H9 (cell line): ENCODE data around the gene TMIGD2. TPM values are rescaled to one million over a fixed set of nuclear protein-coding genes. Genes with fewer than 3 reads are reported as not detected.

Experiments used
- DNase-seq: peaks from one replicate; pipeline ENCODE4 v3.0.0-alpha.2; 2017
- H2AFZ ChIP-seq: one replicate; pipeline ENCODE4 v1.6.1; 2013; ENCODE audit warnings: mild to moderate bottlenecking, low read length, control low read depth, moderate library complexity
- H2AK5ac ChIP-seq: 2 replicates; pipeline ENCODE4 v1.6.1; 2013; ENCODE audit warnings: low read length, control low read depth, mixed read lengths; ENCODE audit not compliant: insufficient read length
- H2BK120ac ChIP-seq: one replicate; pipeline ENCODE4 v1.6.1; 2013; ENCODE audit warnings: low read depth, mild to moderate bottlenecking, low read length, control low read depth, inconsistent platforms; ENCODE audit not compliant: poor library complexity, severe bottlenecking
- H2BK12ac ChIP-seq: 2 replicates; pipeline ENCODE4 v1.6.1; 2013; ENCODE audit warnings: low read length, control low read depth, mixed read lengths, low read depth; ENCODE audit not compliant: insufficient read length
- H2BK15ac ChIP-seq: 2 replicates; pipeline ENCODE4 v1.6.1; 2013; ENCODE audit warnings: low read depth, low read length, control low read depth
- H2BK20ac ChIP-seq: one replicate; pipeline ENCODE4 v1.6.1; 2013; ENCODE audit warnings: low read depth, mild to moderate bottlenecking, low read length, control low read depth, inconsistent platforms; ENCODE audit not compliant: poor library complexity, severe bottlenecking
- H2BK5ac ChIP-seq: 2 replicates; pipeline ENCODE4 v1.6.1; 2013; ENCODE audit warnings: low read length, control low read depth, mixed read lengths; ENCODE audit not compliant: insufficient read length
- H3K14ac ChIP-seq: 2 replicates; pipeline ENCODE4 v1.6.1; 2013; ENCODE audit warnings: low read length, control low read depth; ENCODE audit not compliant: insufficient read depth
- H3K18ac ChIP-seq: 2 replicates; pipeline ENCODE4 v1.6.1; 2013; ENCODE audit warnings: low read depth, mild to moderate bottlenecking, mixed read lengths, low read length, control low read depth; ENCODE audit not compliant: insufficient read length
- H3K23ac ChIP-seq: 2 replicates; pipeline ENCODE4 v1.6.1; 2013; ENCODE audit warnings: low read length, control low read depth, mixed read lengths, low read depth; ENCODE audit not compliant: insufficient read length
- H3K23me2 ChIP-seq: 2 replicates; pipeline ENCODE4 v1.6.1; 2013; ENCODE audit warnings: low read depth, mild to moderate bottlenecking, mixed read lengths, low read length, control low read depth; ENCODE audit not compliant: insufficient read length, poor library complexity, severe bottlenecking
- H3K27ac ChIP-seq: 2 replicates; pipeline ENCODE4 v1.5.1; 2013; ENCODE audit warnings: low read length, control low read depth, mixed read lengths, low read depth; ENCODE audit not compliant: insufficient read length
- H3K27me3 ChIP-seq: 2 replicates; pipeline ENCODE4 v1.6.1; 2013; ENCODE audit warnings: low read length, control low read depth, inconsistent platforms; ENCODE audit not compliant: insufficient read depth
- H3K4ac ChIP-seq: 2 replicates; pipeline ENCODE4 v1.6.1; 2013; ENCODE audit warnings: low read depth, mild to moderate bottlenecking, control low read depth, inconsistent platforms, low read length, moderate library complexity
- H3K4me1 ChIP-seq: 2 replicates; pipeline ENCODE4 v1.6.1; 2013; ENCODE audit warnings: low read length, control low read depth, inconsistent platforms; ENCODE audit not compliant: insufficient read depth
- H3K4me2 ChIP-seq: 2 replicates; pipeline ENCODE4 v1.6.1; 2013; ENCODE audit warnings: low read length, control low read depth, mixed read lengths; ENCODE audit not compliant: insufficient read length, insufficient read depth
- H3K56ac ChIP-seq: 2 replicates; pipeline ENCODE4 v1.6.1; 2013; ENCODE audit warnings: low read depth, mild to moderate bottlenecking, mixed read lengths, low read length, control low read depth; ENCODE audit not compliant: insufficient read length
- H3K79me1 ChIP-seq: 2 replicates; pipeline ENCODE4 v1.6.1; 2013; ENCODE audit warnings: low read depth, mild to moderate bottlenecking, moderate library complexity, low read length, control low read depth, inconsistent platforms; ENCODE audit not compliant: insufficient read depth, poor library complexity, severe bottlenecking
- H3K79me2 ChIP-seq: 2 replicates; pipeline ENCODE4 v1.6.1; 2013; ENCODE audit warnings: low read length, control low read depth, inconsistent platforms; ENCODE audit not compliant: insufficient read depth
- H3K9ac ChIP-seq: 2 replicates; pipeline ENCODE4 v1.6.1; 2013; ENCODE audit warnings: low read length, control low read depth, mixed read lengths; ENCODE audit not compliant: insufficient read length; ENCODE audit errors: extremely low read depth
- H3K9me3 ChIP-seq: one replicate; pipeline ENCODE4 v1.6.1; 2013; ENCODE audit warnings: low read depth, low read length, inconsistent platforms; ENCODE audit not compliant: control insufficient read depth
- H3T11ph ChIP-seq: one replicate; pipeline ENCODE4 v1.6.1; 2013; ENCODE audit warnings: mild to moderate bottlenecking, low read length, control low read depth, inconsistent platforms
- H4K20me1 ChIP-seq: one replicate; pipeline ENCODE4 v1.6.1; 2013; ENCODE audit not compliant: control insufficient read depth, insufficient read length, insufficient read depth
- H4K5ac ChIP-seq: 2 replicates; pipeline ENCODE4 v1.6.1; 2013; ENCODE audit warnings: low read depth, mild to moderate bottlenecking, mixed read lengths, low read length, control low read depth; ENCODE audit not compliant: insufficient read length
- H4K8ac ChIP-seq: replicated peaks from 2 replicates; pipeline ENCODE4 v1.6.1; 2013; ENCODE audit warnings: low read length, control low read depth, mixed read lengths, low read depth; ENCODE audit not compliant: insufficient read length
- H4K91ac ChIP-seq: 2 replicates; pipeline ENCODE4 v1.6.1; 2013; ENCODE audit warnings: low read depth, mild to moderate bottlenecking, moderate library complexity, mixed read lengths, low read length, control low read depth; ENCODE audit not compliant: insufficient read length
- H3K27ac Mint-ChIP-seq, 3 experiments: 2 replicates in 2 of 3; 3 replicates in 1 of 3; pipeline ENCODE4 v1.8.0; 2020 to 2021; ENCODE audit warnings: mixed read lengths in 3 of 3, mild to moderate bottlenecking in 1 of 3, moderate library complexity in 1 of 3
- H3K27me3 Mint-ChIP-seq: 2 replicates; pipeline ENCODE4 v1.8.0; 2021; ENCODE audit warnings: low read depth, mild to moderate bottlenecking, moderate library complexity, mixed read lengths
- H3K36me3 Mint-ChIP-seq, 3 experiments: 2 replicates in 2 of 3; 3 replicates in 1 of 3; pipeline ENCODE4 v1.8.0; 2020 to 2021; ENCODE audit warnings: low read depth in 3 of 3, mixed read lengths in 3 of 3; ENCODE audit not compliant: insufficient read depth in 1 of 3
- H3K4me1 Mint-ChIP-seq, 2 experiments: 2 replicates each; pipeline ENCODE4 v1.8.0; 2020; ENCODE audit warnings: mixed read lengths in 2 of 2
- H3K4me3 Mint-ChIP-seq, 2 experiments: 2 replicates in 1 of 2; 3 replicates in 1 of 2; pipeline ENCODE4 v1.8.0; 2020 to 2021; ENCODE audit warnings: mild to moderate bottlenecking in 2 of 2, mixed read lengths in 2 of 2, moderate library complexity in 1 of 2
- H3K9me3 Mint-ChIP-seq, 2 experiments: 2 replicates in 1 of 2; 3 replicates in 1 of 2; pipeline ENCODE4 v1.8.0; 2020; ENCODE audit warnings: mild to moderate bottlenecking in 2 of 2, mixed read lengths in 2 of 2, moderate library complexity in 1 of 2
- WGBS: extraction: QIAGEN DNeasy Blood & Tissue Kit; methylation state at CpG from one replicate; pipeline ENCODE4 v1.1.7; 2013; ENCODE audit warnings: missing lambda C conversion rate, low lambda C conversion rate, mixed read lengths; ENCODE audit not compliant: insufficient read length; ENCODE audit errors: extremely low coverage; 5-methylcytosine and 5-hydroxymethylcytosine counted together
- total RNA-seq: library from RNA; stranded (reverse); gene quantifications from 2 replicates; pipeline ENCODE4 v1.2.1, GENCODE V29; 2021
- TF ChIP-seq, protein P1 (sequence below): fragments of 200-600 bp; sonication (generic); conservative IDR thresholded peaks from 3 replicates; pipeline ENCODE4 v1.8.0; 2021; ENCODE audit warnings: antibody characterized with exemption, mild to moderate bottlenecking

The TMIGD2 gene
- total RNA-seq, 1 experiment from 2014 or later, result 0.26 TPM

- no peak for DNase-seq
- Mint-ChIP-seq H3K36me3 (peaks cover 8 to 53% (median 28%) of the 10 kb centered on the region in 3 experiments; a peak in 6 of 7 replicates), H3K4me1 (peaks cover 2 to 5% of the 10 kb centered on the region in 2 experiments; a peak in 3 of 4 replicates), H3K4me3 (no peak overlapping the region; a peak in 1 of 5 replicates), H3K27me3 (no peaks in the 10 kb centered on the region), H3K27ac (no peak overlapping the region), H3K9me3 (no peaks in the 10 kb centered on the region)
- Histone ChIP-seq H3K14ac (no peak overlapping the region), H3K9me3 (no peaks in the 10 kb centered on the region), H3K4me2 (no peak overlapping the region), H4K20me1 (no peaks in the 10 kb centered on the region), H4K91ac (no peak overlapping the region), H3K27ac (no peak overlapping the region), H2AFZ (no peak overlapping the region), H3K27me3 (no peaks in the 10 kb centered on the region), H3K79me1 (no peaks in the 10 kb centered on the region), H2BK5ac (no peak overlapping the region), H3K79me2 (no peaks in the 10 kb centered on the region), H2BK120ac (no peak overlapping the region), H3K56ac (no peak overlapping the region), H4K5ac (no peak overlapping the region), H3K4me1 (no peaks in the 10 kb centered on the region), H3T11ph (no peak overlapping the region), H3K23me2 (no peaks in the 10 kb centered on the region), H2BK15ac (no peak overlapping the region), H2AK5ac (no peak overlapping the region), H3K4ac (no peak overlapping the region), H2BK20ac (no peak overlapping the region), H2BK12ac (no peak overlapping the region), H3K23ac (no peak overlapping the region), H4K8ac (no peak overlapping the region), H3K9ac (no peak overlapping the region), H3K18ac (no peak overlapping the region)
- no CpG with 5 or more reads among the region's 18 CpGs for WGBS
- TF ChIP-seq, protein P1, sequence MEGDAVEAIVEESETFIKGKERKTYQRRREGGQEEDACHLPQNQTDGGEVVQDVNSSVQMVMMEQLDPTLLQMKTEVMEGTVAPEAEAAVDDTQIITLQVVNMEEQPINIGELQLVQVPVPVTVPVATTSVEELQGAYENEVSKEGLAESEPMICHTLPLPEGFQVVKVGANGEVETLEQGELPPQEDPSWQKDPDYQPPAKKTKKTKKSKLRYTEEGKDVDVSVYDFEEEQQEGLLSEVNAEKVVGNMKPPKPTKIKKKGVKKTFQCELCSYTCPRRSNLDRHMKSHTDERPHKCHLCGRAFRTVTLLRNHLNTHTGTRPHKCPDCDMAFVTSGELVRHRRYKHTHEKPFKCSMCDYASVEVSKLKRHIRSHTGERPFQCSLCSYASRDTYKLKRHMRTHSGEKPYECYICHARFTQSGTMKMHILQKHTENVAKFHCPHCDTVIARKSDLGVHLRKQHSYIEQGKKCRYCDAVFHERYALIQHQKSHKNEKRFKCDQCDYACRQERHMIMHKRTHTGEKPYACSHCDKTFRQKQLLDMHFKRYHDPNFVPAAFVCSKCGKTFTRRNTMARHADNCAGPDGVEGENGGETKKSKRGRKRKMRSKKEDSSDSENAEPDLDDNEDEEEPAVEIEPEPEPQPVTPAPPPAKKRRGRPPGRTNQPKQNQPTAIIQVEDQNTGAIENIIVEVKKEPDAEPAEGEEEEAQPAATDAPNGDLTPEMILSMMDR, result no peak
These were observed 35.8 kb downstream of the TMIGD2 start for GRCh38 chr19:4266253-4267000.
